ENCODE results near the gene PFN2. TPM values are rescaled to one million over a fixed set of nuclear protein-coding genes. Genes with fewer than 3 reads are reported as not detected.
"Not testable (repeated sequence)": the region's sequence is repeated elsewhere in the genome, so short reads cannot be mapped to it uniquely, and the experiment has no call there.

The PFN2 gene
- total and polyA plus RNA-seq, 12 donors, result 13.4 to 148 (median 43.4) TPM

GRCh38 chr3:149942409-149942808, 28.3 kb downstream of the PFN2 start:
- H3K27me3 ChIP-seq, result no peaks in the 10 kb centered on the region
- no peaks in the 10 kb centered on the region for H3K36me3 ChIP-seq (replicated peaks in 1 of 2)
- TF ChIP-seq CTCF (IDR thresholded peaks at IDR 0.05) (no peak), POLR2A (IDR thresholded peaks at IDR 0.05) (no peak)
- no peak for DNase-seq
- peaks cover 0 to 4% of the 10 kb centered on the region in 2 donors for H3K4me1 ChIP-seq (replicated peaks in 1 of 2)
- no peaks in the 10 kb centered on the region for H3K9me3 ChIP-seq (replicated peaks in 1 of 3)
- no peak overlapping the region for H3K27ac ChIP-seq
- intact Hi-C loops (cut with DNase I), result no loop called here
- no peak overlapping the region for H3K4me3 ChIP-seq

GRCh38 chr3:149941946-149942345, 28.7 kb downstream of the PFN2 start:
- Histone ChIP-seq H3K4me1 (replicated peaks in 1 of 2) (peaks cover 0 to 4% of the 10 kb centered on the region in 2 donors), H3K36me3 (replicated peaks in 1 of 2) (no peaks in the 10 kb centered on the region), H3K27me3 (no peaks in the 10 kb centered on the region), H3K9me3 (replicated peaks in 1 of 3) (no peaks in the 10 kb centered on the region), H3K27ac (no peak overlapping the region), H3K4me3 (no peak overlapping the region)
- WGBS, 4 donors, result 80 to 96% (median 87%) methylated on average over 1 of the region's 1 CpG
- intact Hi-C loops (cut with DNase I), result no loop called here
- no peak for TF ChIP-seq CTCF (IDR thresholded peaks at IDR 0.05)
- no peak for TF ChIP-seq POLR2A (IDR thresholded peaks at IDR 0.05)
- DNase-seq, result no peak

- no peak overlapping the region for H3K4me3 ChIP-seq
- WGBS, 4 donors, result 91 to 99% (median 95%) methylated on average over 2 of the region's 2 CpGs
- no peaks in the 10 kb centered on the region for H3K4me1 ChIP-seq (replicated peaks in 1 of 2)
- TF ChIP-seq CTCF (IDR thresholded peaks at IDR 0.05), result no peak
- no peak for TF ChIP-seq POLR2A (IDR thresholded peaks at IDR 0.05)
- H3K27ac ChIP-seq, result no peak overlapping the region
- intact Hi-C loops (cut with DNase I), result no loop called here
- no peaks in the 10 kb centered on the region for H3K9me3 ChIP-seq (replicated peaks in 1 of 3)
- DNase-seq, result no peak
- no peaks in the 10 kb centered on the region for H3K27me3 ChIP-seq
- H3K36me3 ChIP-seq (replicated peaks in 1 of 2), result no peaks in the 10 kb centered on the region
These were observed 29.5 kb downstream of the PFN2 start for GRCh38 chr3:149941186-149941585.

GRCh38 chr3:149938392-149939055, 32.2 kb downstream of the PFN2 start:
- WGBS, 4 donors, result 84 to 91% (median 90%) methylated on average over 3 of the region's 3 CpGs
- intact Hi-C loops (cut with DNase I); H3K4me3 ChIP-seq; H3K27me3 ChIP-seq; H3K27ac ChIP-seq; H3K36me3 ChIP-seq (replicated peaks in 1 of 2); DNase-seq; H3K9me3 ChIP-seq (replicated peaks in 1 of 3): not testable (repeated sequence)
- peaks cover 6 to 12% of the 10 kb centered on the region in 2 donors for H3K4me1 ChIP-seq (replicated peaks in 1 of 2)

- peaks cover 6 to 12% of the 10 kb centered on the region in 2 donors for H3K4me1 ChIP-seq (replicated peaks in 1 of 2)
- WGBS, 4 donors, result 23 to 47% (median 46%) methylated on average over 6 to 7 of the region's 7 CpGs
- peaks cover 0 to 9% (median 0%) of the 10 kb centered on the region in 3 donors for H3K9me3 ChIP-seq (replicated peaks in 1 of 3)
- peak; percentile 35 to 64 (median 45) for DNase-seq
- no peaks in the 10 kb centered on the region for H3K36me3 ChIP-seq (replicated peaks in 1 of 2)
- H3K4me3 ChIP-seq, result peak overlapping the region in 1 of 4 donors; percentile 33
- no peaks in the 10 kb centered on the region for H3K27me3 ChIP-seq
- TF ChIP-seq CTCF (IDR thresholded peaks at IDR 0.05) (peak; percentile 30 to 79 (median 68)), POLR2A (IDR thresholded peaks at IDR 0.05) (no peak)
- no peak overlapping the region for H3K27ac ChIP-seq
- intact Hi-C loops (cut with DNase I), result no loop called here
These were observed 33.9 kb downstream of the PFN2 start for GRCh38 chr3:149936812-149937230.
